ENCODE measurements around the gene PDE9A.

PDE9A gene

DNA sequence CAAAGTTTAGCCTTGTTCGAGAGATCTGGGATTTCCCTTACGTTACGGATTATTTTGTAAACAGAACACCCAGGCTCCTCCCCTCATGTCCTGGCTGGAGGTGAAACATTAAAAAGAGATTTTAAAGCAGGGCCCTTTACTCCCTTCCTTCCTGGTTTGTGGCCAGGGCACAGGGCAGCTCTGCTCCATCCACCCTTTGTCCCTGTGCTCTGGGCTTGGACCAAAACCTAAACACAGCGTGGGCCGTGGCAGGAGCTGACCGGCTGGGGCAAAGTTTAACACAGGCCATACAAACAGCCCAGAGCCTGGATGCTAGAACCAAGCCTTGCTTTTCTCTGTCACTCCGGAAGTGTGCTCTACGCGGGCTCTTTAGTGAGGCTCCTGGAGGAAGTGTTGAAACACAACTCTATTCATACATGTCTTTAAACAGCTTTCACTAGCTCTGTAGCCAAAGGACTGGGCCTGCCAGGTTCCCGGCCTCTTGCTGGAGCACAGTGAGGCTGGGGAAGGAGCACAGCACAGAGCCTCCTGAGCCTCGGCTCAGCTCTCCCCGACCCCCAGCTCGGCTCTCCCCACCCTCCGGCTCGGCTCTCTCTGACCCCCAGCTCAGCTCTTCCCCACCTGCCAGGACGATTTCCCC is 84.7 kb downstream of the PDE9A start:
- DNase-seq (ENCODE audit: low read depth in 2 of 2) = no peak

DNA sequence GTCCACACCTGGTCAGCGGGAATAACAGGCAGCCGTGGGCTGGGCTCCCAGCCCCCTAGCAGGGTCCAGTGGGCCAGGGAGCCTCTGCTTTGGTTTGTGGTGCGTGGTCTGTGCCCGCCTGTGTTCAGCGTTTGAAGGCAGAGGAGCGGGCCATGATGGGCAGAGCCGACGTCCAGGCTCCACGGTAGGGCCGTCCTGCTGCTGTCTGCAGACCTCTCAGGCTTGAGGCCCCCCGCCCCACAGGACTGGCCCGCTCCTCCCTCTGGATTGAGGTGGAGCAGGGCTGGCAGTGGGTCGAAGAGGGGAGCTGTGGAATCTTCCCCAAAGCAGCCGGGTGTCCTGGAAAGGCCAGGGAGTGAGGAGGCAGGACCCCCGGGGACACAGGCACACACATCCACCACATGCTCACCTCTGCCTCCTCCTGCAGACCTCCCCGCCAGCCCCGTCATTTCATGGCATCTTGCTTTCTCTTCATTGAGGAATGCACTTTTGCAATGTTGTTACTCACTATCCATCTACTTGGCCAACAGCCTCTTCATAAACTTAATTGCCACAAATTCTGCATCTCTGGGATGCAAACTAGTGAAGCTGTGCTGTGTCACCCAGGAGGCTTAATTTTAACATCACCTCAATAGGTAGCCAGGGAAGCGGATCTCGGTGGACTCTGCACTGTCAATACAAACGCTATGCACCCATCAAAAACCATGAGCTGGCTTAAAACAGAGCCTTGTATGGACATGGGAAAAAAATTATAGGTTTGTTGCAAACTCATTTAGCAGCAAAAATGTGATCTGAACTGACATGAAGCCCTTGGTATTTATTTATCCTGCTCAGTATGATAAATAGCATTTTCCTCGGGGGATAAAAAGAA is 85.9 kb downstream of the PDE9A start:
- no peak for DNase-seq (ENCODE audit: low read depth in 2 of 2)

DNA sequence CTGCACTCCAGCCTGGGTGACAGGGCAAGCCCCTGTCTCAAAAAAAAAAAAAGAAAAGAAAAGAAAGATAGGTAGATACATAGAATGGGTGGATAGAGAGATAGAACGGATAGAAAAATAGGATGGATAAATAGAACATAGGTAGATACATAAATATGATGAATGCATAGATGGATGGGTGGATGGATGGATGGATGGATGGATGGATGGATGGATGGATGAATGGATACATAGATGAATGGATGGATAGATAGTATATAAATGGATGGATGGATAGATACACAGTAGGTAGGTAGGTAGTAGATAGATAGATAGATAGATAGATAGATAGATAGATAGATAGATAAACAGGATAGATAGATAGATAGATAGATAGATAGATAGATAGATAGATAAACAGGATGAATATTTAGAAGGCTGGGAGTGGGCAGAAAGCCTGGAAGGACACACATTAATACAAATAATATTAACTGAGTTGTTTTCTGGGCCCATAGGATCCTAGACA is 87.0 kb downstream of the PDE9A start:
- DNase-seq (ENCODE audit: low read depth in 2 of 2) = no peak

DNA sequence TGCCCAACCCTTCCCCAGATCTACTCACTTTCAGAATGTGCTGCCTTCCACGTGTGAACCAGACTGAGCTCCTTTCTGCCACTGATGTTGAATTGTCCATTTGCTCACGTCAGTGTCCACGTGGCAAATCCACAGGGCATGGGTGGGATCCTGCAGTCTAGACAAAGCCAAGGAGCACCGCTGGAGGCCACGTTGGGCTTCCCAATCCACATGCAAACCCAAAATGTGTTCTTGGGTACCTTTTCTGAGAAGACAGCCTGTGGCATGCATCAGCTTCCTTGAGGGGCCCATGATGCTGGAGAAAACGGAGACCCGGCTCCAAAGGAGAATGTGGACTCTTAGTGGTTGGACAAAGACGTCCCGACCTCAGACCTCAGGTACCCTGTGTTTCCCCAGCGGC is 87.6 kb downstream of the PDE9A start:
- DNase-seq (ENCODE audit: low read depth in 2 of 2) = no peak

DNA sequence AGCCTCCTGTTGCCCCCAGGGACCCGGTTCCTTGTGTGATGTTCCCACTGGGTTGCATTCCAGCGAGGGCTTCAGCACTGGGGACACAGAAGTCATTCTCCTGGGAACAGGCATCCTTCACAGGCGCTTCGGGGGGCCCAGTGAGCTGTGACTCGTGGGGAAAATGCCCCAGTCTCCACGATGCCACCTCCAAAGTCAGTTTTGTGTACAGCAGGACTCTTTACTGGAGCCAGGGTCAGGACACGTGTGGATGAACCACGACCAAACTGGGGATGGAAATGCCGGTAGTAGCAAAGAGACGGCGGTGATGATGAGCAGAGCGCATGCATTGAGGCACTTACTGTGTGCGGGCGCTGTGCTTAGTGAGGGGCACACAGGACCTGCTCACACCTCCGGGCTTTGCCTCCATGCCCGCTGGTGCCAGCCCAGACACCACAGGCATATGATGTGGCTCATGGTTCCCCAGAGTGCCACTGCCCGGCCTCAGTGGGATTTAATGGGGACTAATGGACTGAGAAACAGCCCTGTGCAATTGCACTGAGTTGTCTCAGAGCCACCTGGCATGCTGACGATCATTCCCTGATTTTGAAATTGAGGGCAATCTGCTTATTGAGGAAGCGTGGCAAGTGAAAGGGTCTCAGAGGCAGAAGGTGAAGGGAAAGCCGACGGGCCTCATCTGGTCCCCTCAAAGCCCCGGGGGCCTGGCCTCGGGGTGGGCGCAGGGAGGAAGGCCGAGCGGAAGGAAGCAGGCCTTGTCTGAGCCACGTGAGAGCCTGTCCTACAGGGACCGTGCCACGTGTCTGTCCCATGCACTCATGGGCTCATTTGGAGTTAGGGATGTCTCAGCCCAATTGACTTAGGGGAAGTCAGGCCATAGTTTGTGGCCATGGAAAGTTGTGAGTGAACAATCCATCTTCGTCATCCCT is 91.4 kb downstream of the PDE9A start:
- no peak for DNase-seq (ENCODE audit: low read depth in 2 of 2)

DNA sequence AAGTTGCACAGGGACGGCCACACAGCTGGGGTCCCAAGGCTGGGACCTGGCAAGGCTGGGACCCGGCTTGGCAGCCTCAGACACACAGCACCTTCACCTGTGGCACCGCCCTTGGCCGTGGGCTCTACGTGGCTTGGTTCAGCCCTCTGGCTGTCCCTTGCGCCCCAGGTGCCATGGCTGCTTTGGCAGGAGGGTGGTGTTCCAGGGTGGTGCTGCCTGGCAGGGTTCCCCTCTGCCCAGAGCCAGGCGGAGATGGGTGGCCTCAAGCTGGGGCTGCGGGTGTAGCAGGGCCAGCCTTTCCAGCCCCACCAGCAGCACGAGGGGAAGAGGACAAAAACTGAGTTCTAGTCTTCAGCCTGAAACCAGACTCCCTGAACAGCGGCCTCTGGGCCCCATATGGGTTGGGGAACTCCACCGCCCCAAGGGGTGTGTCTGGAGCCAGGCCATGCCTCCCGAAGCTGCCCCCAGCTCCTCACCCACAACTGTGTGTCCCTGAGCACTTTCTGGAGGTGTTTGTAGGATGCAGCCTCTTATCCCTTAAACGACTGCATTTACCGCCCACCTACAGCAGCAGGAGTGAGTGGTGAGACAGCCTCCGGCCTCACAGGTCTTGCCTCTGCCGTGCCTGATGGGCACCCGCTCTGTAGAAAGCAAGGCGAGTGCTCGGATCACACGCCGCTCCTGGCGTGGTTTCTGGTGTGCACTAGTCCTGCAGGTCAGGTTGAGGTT is 92.3 kb downstream of the PDE9A start:
- no peak for DNase-seq (ENCODE audit: low read depth in 2 of 2)

DNA sequence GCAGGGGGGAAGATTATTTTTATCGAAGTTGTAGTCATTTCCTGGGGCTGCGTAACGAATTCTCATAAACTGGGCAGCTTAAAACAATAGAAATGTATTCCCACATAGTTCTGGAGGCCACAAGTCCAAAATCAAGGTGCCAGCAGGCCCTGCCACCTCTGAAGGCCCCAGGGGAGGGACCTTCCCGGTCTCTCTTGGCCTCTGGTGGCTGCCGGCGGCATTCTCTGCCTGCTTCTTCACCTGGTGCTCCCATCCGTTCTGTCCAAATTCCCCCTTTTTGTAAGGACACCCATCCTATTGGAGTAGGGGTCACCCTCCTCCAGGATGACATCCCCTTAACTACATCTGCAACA is 92.8 kb downstream of the PDE9A start:
- DNase-seq (ENCODE audit: low read depth in 2 of 2) = no peak

DNA sequence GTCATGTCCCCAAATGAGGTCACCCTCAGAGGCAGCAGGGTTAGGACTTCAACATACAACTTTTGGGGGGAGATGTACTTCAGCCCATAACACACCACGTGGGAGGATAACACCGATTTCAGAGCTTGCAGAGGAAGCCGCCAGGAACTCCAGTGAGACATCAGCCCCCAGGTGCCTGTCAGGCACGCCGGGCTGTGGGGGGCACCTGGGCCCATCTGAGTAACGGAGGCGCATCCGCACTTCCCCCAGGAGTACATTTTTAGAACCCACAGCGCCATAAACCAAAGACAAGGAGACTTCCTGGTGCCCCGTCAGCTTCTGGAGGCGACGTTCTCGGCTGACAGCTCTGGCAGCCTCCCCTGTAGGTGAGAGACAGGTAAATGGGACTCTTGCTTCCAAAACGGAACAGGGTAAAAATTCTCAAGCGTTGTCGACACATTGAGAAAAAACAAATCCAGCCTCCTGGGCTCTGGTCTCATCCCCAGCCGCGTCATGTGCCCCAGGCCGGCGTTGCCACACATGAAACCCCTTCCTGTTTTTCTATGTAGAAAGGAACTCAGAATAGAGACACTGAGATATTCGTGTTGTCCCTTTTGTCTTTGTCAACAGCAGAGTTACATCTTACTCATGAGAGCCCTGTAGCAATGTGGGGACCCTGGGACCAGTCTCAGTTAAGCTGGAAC is 93.3 kb downstream of the PDE9A start:
- peak in 1 of 2 donors; percentile 26 for DNase-seq (ENCODE audit: low read depth in 2 of 2)

DNA sequence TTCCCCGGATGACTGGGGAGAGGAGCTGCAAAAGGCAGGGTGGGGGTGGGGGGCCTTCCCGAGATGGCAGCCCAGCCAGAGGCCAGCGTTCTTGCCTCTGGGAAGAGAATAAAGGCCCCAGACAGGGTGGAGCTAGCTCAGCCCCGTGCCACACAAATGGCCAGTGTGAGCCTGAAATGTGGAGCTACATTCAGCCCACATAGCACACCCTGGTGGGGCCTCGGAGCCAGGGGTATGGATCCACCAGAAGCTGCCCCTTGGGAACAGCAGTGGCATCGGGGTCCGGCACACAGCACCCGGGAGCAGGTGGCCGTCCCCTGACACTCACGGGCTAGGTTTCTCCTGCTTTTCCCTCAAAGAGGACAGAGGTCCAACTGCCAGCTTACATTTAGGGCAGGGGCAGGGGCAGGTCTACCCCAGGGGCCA is 93.9 kb downstream of the PDE9A start:
- DNase-seq (ENCODE audit: low read depth in 2 of 2) = no peak

DNA sequence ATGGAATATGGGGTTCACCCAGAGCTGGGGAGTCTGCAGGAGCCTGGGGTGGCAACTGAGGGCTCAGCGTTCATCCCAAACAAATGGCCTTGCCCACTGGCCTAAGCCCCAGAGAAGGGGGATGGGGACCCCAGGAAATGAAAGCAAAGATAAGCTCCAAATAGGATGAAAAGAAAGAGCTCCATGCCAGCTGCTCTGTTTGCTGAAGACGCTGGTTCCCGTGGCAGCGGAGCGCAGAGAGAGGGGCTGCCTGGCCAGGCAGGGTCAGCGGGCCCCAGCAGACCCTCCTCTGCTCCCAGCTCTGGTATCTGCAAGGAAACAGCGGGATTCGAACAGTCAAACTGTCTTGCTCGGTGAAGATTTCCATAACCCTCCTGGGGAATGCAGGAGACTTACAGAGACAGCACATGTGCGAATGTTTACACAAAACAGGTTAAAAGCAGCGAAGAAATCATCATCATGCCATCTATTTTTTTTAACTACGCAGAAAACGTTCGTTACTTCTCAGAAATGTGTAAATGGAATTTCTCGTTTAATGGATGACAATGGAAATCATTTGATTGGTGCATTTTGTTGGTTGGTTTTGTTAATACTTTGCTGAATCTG is 94.4 kb downstream of the PDE9A start:
- no peak for DNase-seq (ENCODE audit: low read depth in 2 of 2)

DNA sequence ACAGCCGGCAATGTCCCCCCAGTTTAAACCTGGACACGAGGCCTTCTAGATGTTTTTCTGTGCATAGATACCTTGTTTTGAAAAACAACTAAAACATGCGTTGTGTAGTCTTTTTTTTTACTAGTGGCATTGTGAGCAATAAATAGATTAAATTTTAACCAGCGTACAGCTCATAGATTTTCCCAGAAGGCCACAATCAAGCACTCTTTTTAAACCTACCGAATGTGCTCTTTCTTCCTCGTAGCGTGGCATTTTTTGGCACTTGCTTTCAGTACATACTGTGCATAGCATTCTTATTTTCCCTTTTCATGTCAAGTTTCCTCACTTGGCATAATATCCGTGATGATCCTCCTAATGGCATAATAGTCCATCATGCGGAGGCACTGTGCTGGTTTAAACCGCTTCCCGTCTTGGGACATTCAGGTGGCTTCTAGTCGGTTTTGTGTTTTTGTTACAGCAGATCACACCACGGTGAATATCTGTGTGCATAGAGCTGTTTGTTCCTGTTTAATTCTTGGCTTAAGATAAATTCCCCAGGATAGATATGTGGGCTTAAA is 95.3 kb downstream of the PDE9A start:
- no peak for DNase-seq (ENCODE audit: low read depth in 2 of 2)

DNA sequence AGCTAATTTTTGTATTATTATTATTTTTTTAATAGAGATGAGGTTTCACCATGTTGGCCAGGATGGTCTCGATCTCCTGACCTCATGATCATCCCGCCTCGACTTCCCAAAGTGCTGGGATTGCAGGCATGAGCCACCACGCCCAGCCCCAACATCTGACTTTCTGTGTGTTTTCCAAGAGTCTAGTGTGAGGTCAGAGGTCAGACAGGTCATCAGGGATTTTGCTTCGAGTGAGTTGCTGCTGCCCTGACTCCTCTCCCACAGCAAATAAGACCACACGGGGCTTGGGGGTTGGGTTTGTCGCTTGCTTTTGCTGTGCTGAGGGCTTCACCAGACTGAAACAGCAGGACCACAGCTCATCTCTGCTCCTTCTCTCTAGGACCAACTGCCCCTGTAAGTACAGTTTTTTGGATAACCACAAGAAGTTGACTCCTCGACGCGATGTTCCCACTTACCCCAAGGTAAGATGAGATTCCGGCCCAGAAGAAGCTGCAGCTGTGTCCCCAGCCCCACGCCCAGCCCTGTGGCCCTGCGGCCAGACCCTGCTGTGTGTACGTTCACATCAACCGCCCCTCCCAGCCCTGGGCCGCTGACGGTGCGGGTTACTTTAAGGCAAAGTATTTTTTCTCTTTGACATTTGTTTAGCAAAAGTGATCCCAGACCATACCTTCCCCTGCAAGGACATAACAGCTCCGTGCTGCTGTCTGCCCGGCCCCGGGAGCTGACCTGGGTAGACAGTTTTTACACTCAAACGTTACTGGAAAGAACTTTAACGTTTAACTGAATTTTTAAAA is 97.5 kb downstream of the PDE9A start:
- DNase-seq (ENCODE audit: low read depth in 2 of 2) = no peak

DNA sequence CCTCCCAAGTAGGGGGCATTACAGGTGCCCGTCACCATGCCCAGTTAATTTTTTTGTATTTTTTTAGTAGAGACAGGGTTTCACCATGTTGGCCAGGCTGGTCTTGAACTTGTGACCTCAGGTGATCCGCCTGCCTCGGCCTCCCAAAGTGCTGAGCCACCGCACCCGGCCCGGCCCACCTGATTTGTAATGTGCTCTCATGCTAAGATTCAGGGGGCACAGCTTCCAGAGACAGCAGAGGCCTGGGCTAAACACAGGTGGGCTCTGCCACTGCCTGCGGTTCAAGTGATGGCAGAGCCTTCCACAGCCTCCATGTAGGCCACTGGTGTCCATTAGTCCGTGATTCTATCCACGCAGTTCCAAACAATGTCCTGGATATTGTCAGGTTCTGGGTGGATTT is 98.4 kb downstream of the PDE9A start:
- DNase-seq (ENCODE audit: low read depth in 2 of 2) = no peak

DNA sequence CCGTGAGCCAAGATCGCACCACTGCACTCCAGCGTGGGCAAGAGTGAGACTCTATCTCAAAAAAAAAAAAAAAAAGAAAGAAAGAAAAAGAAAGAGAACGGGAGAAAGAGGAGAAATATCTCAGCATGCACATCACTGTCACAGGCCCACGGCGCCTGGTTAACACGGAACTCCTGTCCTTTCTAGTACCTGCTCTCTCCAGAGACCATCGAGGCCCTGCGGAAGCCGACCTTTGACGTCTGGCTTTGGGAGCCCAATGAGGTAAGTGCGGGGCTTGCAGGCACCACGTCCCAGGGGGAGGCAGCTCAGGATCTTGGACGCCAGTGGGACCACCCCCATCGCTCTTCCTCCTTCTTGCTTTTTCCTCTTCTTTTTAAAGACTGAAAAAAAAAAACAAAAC is 100.4 kb downstream of the PDE9A start:
- DNase-seq (ENCODE audit: low read depth in 2 of 2) = no peak

DNA sequence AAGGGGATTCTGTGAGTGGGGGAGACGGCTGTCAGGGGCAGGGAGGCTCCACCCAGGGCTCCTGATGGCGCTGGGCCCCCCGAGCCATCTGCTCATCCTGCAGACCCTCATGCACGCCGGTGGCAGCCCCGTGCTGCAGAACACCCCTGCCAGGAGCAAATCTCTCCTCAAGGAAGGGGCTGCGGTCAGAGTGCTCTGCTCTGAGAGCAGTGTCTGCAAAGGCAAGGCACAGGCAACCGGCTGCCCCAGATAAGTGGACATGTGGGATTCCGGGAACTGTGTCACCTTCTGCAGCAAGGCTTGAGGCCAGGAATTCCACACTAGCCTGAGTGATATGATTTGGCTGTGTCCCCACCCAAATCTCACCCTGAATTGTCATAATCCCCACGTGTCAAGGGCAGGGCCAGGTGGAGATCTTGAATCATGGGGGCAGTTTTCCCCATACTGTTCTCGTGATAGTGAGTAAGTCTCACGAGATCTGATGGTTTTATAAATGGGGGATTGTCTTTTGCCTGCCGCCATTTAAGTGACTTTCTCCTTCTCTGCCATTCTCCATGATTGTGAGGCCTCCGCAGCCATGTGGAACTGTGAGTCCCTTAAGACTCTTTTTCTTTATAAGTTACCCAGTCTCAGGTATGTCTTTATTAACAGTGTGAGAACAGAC is 101.0 kb downstream of the PDE9A start:
- DNase-seq (ENCODE audit: low read depth in 2 of 2) = no peak

DNA sequence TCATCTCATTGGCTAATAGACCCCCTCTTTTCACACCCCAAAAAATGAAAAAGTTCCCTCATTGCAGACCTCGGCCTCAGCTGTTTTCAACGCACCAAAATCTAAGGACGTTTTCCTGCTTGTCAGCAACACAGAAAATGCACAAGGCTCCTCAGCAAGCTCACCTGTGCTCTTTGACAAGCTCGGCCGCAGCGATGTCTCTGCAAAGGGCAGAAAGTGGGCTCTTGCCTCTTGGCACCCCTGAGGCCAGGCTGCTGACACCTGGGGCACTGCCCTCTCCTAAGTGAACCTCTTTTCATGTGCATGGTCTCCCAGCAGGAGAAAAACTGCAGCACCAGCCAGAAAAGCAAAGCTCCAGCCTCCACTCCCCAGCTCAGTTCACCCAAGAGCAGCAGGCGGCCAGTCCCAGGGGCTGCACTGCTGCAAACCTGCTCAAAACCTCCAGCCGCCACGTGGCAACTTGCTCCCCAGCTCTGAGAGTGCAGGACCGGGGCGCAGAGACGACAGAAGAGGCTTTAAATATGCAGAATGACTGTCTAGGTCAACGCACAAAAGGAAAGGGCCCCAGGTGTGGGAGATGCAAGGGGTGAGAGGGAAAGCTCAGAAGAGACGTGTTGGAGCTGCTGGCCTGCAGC is 101.7 kb downstream of the PDE9A start:
- no peak for DNase-seq (ENCODE audit: low read depth in 2 of 2)

DNA sequence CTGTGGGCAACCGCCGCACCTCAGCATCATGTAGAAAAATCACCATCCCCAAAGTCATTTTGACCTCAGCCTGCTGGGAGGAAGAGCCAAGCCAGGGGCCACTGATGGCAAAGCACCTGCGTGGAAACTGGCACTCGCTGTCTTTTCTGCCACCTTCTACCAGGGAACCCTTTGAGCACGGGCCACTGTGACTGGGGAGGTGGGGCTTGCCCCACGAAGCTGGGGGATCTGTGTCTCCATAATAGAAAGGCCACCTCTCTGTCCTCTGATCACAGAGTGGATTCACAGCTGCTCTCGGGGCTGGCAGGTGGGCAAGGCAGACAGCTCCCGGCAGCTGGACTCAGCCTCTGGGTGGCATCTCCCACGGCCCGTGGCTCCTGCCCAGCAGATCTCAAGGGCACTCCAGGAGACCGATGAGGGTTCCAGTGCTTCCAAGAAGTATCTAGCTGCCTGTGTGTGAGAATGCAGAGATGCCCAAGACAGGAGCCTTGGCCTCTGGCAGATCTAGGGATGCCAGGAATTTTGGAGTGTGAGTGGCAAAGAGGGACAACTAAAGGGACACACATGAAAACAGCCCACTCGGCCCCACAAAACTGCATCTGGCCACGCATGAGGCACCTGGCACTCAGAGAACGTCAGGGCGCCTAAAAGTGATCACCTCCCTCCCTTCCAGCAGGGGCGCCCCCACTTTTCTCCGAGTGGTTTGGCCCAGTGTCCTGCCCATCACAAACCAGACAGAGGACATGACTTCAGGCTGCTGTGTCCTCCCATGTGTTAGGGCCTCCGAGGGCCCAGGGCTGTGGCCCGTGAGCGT is 102.6 kb downstream of the PDE9A start:
- no peak for DNase-seq (ENCODE audit: low read depth in 2 of 2)

All from stimulated activated CD8-positive, alpha-beta memory T cell treated with anti-CD3 and anti-CD28 coated beads, Interleukin-15, amount 100 ng/mL, for 4 hours (primary cell).